Thyroid gland (tissue), 4 donors: ENCODE measurements around the gene CPB2. TPM values are rescaled to one million over a fixed set of nuclear protein-coding genes. Genes with fewer than 3 reads are reported as not detected.
A peak's percentile ranks its signal among the peaks of the same experiment; 100 is the strongest.

Source experiments
- DNase-seq, 2 donors: peaks; one replicate each; pipeline ENCODE4 v3.0.0-alpha.2; 2019
- H3K27ac ChIP-seq, 3 donors: fragments of 200-600 bp; sonication (generic); 1 replicate in 2 of 3; 2 replicates in 1 of 3; pipeline ENCODE4 v1.5.1; 2016 to 2019; ENCODE audit warnings: mild to moderate bottlenecking in 1 of 3, moderate library complexity in 1 of 3
- H3K27me3 ChIP-seq: fragments of 200-600 bp; sonication (generic); one replicate; pipeline ENCODE4 v1.5.1; 2019
- H3K36me3 ChIP-seq, 2 donors: fragments of 200-600 bp; sonication (generic); one replicate each; pipeline ENCODE4 v1.5.1; 2016 to 2019
- H3K4me1 ChIP-seq, 2 donors: fragments of 200-600 bp; sonication (generic); one replicate each; pipeline ENCODE4 v1.5.1; 2017 to 2019
- H3K4me3 ChIP-seq, 3 donors: fragments of 200-600 bp; sonication (generic); replicated peaks in 1 of 3; 1 replicate in 2 of 3; 2 replicates in 1 of 3; pipeline ENCODE4 v1.5.1; 2016; ENCODE audit warnings: mild to moderate bottlenecking in 1 of 3
- H3K9me3 ChIP-seq: fragments of 200-600 bp; sonication (generic); one replicate; pipeline ENCODE4 v1.5.1; 2017
- POLR2A ChIP-seq, 2 donors: fragments of 450-650 bp; IDR thresholded peaks; one replicate each; pipeline ENCODE4 v1.6.1; 2017; ENCODE audit warnings: antibody characterized with exemption in 2 of 2, mild to moderate bottlenecking in 2 of 2, moderate library complexity in 1 of 2
- WGBS, 2 donors: methylation state at CpG; one replicate each; pipeline ENCODE4 v1.1.5; 2017; 5-methylcytosine and 5-hydroxymethylcytosine counted together
- intact Hi-C: fragments of 100-400 bp; cut with DNase I; formaldehyde crosslinking; loops from one replicate; pipeline ENCODE4 v1.15.1; 2023
- total RNA-seq, 4 donors: library from RNA; depleted of rRNA; stranded (reverse); fragments of >200 nt; gene quantifications; one replicate each; pipeline ENCODE4 v1.2.3, GENCODE V29; 2016
- TF ChIP-seq, protein P1 (sequence below), 6 experiments: fragments of 200-600 bp in 3 of 6; fragments of 450-650 bp in 3 of 6; sonication (generic) in 3 of 6; IDR thresholded peaks; one replicate each; pipeline ENCODE4 v1.5.1; 2016 to 2019; ENCODE audit warnings: antibody characterized with exemption in 6 of 6, mild to moderate bottlenecking in 2 of 6, inconsistent platforms in 1 of 6, moderate library complexity in 1 of 6

The CPB2 gene
- total RNA-seq, 4 donors from 2014 or later, result 0.67 to 0.83 TPM; not detected in 2

DNA sequence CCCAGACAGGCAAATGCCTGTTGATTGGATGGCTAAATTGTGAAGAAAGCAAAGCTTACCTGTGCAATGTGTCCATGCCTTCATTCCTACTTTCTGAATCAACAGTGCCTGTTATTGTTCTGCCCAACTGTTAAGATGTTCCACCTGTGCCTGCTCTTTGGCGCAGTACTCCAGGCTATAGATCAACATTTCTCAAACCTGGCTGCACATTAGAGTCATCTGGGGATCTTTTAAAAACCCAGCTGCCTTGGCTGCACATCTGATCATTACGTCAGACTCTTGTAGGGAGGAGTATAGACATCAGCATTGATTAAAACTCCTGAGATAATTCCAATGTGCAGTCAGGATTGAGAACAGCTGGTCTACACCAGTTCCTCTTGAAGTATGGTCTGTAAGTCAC lies 16.2 kb upstream of the CPB2 start:
- intact Hi-C loops, result loop anchor here (10.0 kb wide), 1 partner anchor 316 kb away; no protein-coding TSS in a partner anchor
- peaks cover 20 to 24% of the 10 kb centered on the region in 2 donors for H3K4me1 ChIP-seq
- 23 to 53% methylated on average over 2 of the region's 2 CpGs for WGBS, 2 donors
- H3K9me3 ChIP-seq, result no peaks in the 10 kb centered on the region
- no peaks in the 10 kb centered on the region for H3K27me3 ChIP-seq
- TF ChIP-seq, protein P1, sequence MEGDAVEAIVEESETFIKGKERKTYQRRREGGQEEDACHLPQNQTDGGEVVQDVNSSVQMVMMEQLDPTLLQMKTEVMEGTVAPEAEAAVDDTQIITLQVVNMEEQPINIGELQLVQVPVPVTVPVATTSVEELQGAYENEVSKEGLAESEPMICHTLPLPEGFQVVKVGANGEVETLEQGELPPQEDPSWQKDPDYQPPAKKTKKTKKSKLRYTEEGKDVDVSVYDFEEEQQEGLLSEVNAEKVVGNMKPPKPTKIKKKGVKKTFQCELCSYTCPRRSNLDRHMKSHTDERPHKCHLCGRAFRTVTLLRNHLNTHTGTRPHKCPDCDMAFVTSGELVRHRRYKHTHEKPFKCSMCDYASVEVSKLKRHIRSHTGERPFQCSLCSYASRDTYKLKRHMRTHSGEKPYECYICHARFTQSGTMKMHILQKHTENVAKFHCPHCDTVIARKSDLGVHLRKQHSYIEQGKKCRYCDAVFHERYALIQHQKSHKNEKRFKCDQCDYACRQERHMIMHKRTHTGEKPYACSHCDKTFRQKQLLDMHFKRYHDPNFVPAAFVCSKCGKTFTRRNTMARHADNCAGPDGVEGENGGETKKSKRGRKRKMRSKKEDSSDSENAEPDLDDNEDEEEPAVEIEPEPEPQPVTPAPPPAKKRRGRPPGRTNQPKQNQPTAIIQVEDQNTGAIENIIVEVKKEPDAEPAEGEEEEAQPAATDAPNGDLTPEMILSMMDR (IDR thresholded peaks at IDR 0.05), result no peak
- no peak for TF ChIP-seq POLR2A (IDR thresholded peaks at IDR 0.05)
- no peak overlapping the region for H3K4me3 ChIP-seq
- DNase-seq, result peak; percentile 60 to 67
- no peaks in the 10 kb centered on the region for H3K36me3 ChIP-seq
- peak overlapping the region; percentile 82 to 93 (median 84) for H3K27ac ChIP-seq

DNA sequence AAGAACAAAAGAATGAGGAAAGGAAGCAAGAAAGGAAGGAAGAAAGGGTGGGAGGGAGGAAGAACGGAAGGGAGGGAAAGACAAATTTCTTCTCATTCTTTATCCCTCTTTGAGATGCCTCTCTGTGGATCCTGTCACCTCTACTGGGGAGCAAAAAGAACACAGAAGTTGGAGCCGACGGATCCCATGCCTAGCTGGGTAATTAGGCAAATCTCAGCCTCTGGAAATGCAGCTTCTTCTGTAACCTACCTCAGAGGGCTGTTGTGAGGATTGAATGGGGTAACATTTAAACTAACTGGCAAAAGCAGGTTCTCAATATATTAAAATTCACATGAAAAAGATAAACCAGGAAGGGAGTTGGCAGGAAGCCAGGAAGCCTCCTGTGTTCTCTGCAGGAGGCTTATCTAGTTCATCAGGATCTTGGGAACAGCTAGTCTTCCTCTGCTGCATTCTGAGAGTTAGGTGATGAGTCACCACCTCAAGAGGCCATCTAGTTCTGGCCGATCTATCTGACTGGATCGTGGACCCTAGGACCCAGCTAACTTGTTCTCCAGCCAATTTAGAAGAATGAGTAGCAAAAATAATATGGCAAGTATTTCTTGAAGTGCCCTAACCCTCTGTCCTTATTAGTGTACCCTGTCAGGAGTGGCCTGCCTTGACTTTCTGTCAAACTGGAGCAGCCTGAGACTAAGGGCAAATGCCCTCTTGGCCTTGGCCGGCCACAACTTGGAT lies 15.2 kb upstream of the CPB2 start:
- Histone ChIP-seq H3K4me1 (peaks cover 20 to 24% of the 10 kb centered on the region in 2 donors), H3K4me3 (no peak overlapping the region), H3K27me3 (no peaks in the 10 kb centered on the region), H3K9me3 (no peaks in the 10 kb centered on the region), H3K36me3 (no peaks in the 10 kb centered on the region), H3K27ac (peak overlapping the region; percentile 82 to 93 (median 84))
- DNase-seq, result peak; percentile 87 to 89
- TF ChIP-seq, protein P1 (IDR thresholded peaks at IDR 0.05), result no peak
- no peak for TF ChIP-seq POLR2A (IDR thresholded peaks at IDR 0.05)
- intact Hi-C loops, result loop anchor here (10.0 kb wide), 1 partner anchor 315 kb away; no protein-coding TSS in a partner anchor
- WGBS, 2 donors, result 39 to 45% methylated on average over 6 of the region's 6 CpGs

DNA sequence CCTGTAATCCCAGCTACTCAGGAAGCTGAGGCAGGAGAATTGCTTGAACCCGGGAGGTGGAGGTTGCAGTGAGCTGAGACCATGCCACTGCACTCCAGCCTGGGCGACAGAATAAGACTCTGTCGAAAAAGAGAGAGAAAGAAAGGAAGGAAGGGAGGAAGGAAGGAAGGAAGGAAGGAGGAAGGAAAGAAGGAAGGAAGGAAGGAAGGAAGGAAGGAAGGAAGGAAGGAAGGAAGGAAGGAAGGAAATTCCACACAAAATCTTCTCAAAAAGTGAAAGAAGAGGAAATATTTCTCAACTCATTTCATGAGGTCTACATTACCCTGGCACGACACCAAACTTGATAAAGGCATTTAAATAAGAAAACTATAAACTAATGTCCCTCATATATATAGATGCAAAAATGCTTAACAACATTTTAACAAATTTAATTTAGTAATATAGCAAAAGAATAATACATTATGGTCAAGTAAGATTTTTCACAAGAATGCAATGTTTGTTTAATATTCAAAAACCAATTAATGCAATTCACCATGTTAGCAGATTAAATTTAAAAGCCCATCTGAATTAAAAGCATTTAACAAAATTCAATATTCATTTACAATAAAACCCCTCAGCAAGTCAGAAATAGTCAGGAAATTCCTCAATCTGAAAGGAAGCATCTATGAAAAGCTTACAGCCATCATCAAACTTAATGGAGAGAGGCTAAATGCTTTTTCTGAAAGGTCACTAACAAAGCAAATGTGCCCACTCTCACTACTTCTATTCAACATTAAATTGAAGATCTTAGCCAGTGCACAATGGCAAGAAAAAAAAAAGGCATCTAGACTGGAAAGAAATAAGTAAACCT lies 12.0 kb upstream of the CPB2 start:
- H3K9me3 ChIP-seq, result no peaks in the 10 kb centered on the region
- 77 to 87% methylated on average over 4 of the region's 4 CpGs for WGBS, 2 donors
- H3K27me3 ChIP-seq, result no peaks in the 10 kb centered on the region
- no peak for DNase-seq
- H3K36me3 ChIP-seq, result no peaks in the 10 kb centered on the region
- H3K4me1 ChIP-seq, result peaks cover 19 to 22% of the 10 kb centered on the region in 2 donors
- H3K4me3 ChIP-seq, result no peak overlapping the region
- intact Hi-C loops, result no loop called here
- TF ChIP-seq, protein P1 (IDR thresholded peaks at IDR 0.05), result no peak
- no peak for TF ChIP-seq POLR2A (IDR thresholded peaks at IDR 0.05)
- H3K27ac ChIP-seq, result no peak overlapping the region

DNA sequence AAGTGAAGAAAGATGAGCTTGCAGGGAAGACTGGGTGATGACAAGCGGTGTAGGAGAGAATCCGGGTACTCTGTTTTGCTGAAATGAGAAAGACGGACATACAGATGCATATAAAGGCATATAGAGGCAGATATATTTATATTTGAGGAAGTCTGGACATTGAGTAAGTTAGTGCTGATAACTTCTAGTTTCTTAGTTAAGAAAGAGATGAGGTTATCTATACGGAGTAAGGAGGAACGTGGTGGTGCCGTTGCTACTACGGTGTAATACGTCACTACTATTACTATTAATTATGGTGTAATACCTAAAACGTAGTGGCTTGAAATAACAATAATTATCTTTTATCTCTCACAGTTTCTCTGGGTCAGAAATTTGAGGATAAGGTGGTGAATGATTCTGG lies 9.8 kb upstream of the CPB2 start:
- WGBS, 2 donors, result 94% methylated on average over 9 of the region's 9 CpGs
- Histone ChIP-seq H3K27me3 (no peaks in the 10 kb centered on the region), H3K4me3 (no peak overlapping the region), H3K27ac (no peak overlapping the region), H3K36me3 (no peaks in the 10 kb centered on the region), H3K4me1 (peaks cover 0 to 2% of the 10 kb centered on the region in 2 donors), H3K9me3 (no peaks in the 10 kb centered on the region)
- DNase-seq, result no peak
- TF ChIP-seq POLR2A (IDR thresholded peaks at IDR 0.05), result no peak
- TF ChIP-seq, protein P1 (IDR thresholded peaks at IDR 0.05), result no peak
- intact Hi-C loops, result no loop called here
